HepG2 (cell line): ENCODE data around the gene DNAH8. TPM values are rescaled to one million over a fixed set of nuclear protein-coding genes. Genes with fewer than 3 reads are reported as not detected.

Source experiments
- GFI1 ChIP-seq: sonication (generic); formaldehyde crosslinking; IDR thresholded peaks from 2 replicates; pipeline ENCODE4 v1.5.0; 2020; ENCODE audit warnings: missing genetic modification reagents, mild to moderate bottlenecking, borderline replicate concordance
- ZBTB1 ChIP-seq: sonication (generic); formaldehyde crosslinking; IDR thresholded peaks from 2 replicates; pipeline ENCODE4 v1.4.0; 2020; ENCODE audit warnings: missing genetic modification reagents, borderline replicate concordance
- ZNF547 ChIP-seq: sonication (generic); formaldehyde crosslinking; IDR thresholded peaks from 2 replicates; pipeline ENCODE4 v1.5.1; 2020; ENCODE audit warnings: mild to moderate bottlenecking, missing genetic modification reagents
- ZNF589 ChIP-seq: sonication (generic); formaldehyde crosslinking; conservative IDR thresholded peaks from 2 replicates; pipeline ENCODE4 v1.8.0; 2022; ENCODE audit warnings: mild to moderate bottlenecking, moderate library complexity, missing genetic modification reagents
- polyA plus RNA-seq, 8 experiments: library from polyadenylated mRNA; depleted of rRNA in 3 of 8; stranded (reverse) in 7 of 8; unstranded in 1 of 8; fragments of >200 nt; fragmentation: Illumina TruSeq in 4 of 8; extraction: Trizol in 4 of 8; gene quantifications; 2 replicates each; pipeline versions ENCODE4 v1.2.1 to v1.2.3, GENCODE V29; 2011 to 2016; ENCODE audit warnings: low read depth in 4 of 8, missing spikeins in 1 of 8, mixed read lengths in 1 of 8; ENCODE audit not compliant: insufficient read depth in 1 of 8
- total RNA-seq, 5 experiments: library from RNA; depleted of rRNA; stranded (reverse); fragments of >200 nt; fragmentation: Illumina TruSeq; extraction: Trizol; gene quantifications; 2 replicates each; pipeline ENCODE4 v1.2.3, GENCODE V29; 2016; ENCODE audit warnings: low read depth in 1 of 5
- TF ChIP-seq, protein P1 (sequence below): sonication (generic); formaldehyde crosslinking; IDR thresholded peaks from one replicate; pipeline ENCODE4 v1.5.1; 2020; ENCODE audit warnings: mild to moderate bottlenecking, missing genetic modification reagents; ENCODE audit errors: not compliant biosample characterization

DNAH8 gene
- total and polyA plus RNA-seq, 2 of the 13 experiments (the other 11 are each of a cell fraction or from before 2014, with no cell fraction given), result not detected

DNA sequence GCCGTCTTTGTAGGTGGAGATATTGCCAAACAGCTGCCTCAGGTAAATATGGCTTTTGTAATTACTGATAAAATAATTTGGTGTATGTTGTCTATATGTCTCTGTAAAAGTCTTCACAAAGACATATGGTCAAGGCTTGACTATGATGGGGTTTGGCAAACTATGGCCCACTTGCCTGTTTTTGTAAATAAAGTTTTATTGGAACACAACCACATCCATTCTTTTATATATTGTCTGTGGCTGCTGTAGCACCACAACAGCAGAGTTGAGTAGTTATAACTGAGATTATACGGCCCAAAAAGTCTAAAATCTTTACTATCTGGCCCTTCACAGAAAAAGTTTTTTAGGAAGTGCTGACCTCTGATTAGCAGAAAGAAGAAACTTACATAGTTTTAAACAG lies 133.6 kb downstream of the DNAH8 start (continued):
- TF ChIP-seq, protein P1, sequence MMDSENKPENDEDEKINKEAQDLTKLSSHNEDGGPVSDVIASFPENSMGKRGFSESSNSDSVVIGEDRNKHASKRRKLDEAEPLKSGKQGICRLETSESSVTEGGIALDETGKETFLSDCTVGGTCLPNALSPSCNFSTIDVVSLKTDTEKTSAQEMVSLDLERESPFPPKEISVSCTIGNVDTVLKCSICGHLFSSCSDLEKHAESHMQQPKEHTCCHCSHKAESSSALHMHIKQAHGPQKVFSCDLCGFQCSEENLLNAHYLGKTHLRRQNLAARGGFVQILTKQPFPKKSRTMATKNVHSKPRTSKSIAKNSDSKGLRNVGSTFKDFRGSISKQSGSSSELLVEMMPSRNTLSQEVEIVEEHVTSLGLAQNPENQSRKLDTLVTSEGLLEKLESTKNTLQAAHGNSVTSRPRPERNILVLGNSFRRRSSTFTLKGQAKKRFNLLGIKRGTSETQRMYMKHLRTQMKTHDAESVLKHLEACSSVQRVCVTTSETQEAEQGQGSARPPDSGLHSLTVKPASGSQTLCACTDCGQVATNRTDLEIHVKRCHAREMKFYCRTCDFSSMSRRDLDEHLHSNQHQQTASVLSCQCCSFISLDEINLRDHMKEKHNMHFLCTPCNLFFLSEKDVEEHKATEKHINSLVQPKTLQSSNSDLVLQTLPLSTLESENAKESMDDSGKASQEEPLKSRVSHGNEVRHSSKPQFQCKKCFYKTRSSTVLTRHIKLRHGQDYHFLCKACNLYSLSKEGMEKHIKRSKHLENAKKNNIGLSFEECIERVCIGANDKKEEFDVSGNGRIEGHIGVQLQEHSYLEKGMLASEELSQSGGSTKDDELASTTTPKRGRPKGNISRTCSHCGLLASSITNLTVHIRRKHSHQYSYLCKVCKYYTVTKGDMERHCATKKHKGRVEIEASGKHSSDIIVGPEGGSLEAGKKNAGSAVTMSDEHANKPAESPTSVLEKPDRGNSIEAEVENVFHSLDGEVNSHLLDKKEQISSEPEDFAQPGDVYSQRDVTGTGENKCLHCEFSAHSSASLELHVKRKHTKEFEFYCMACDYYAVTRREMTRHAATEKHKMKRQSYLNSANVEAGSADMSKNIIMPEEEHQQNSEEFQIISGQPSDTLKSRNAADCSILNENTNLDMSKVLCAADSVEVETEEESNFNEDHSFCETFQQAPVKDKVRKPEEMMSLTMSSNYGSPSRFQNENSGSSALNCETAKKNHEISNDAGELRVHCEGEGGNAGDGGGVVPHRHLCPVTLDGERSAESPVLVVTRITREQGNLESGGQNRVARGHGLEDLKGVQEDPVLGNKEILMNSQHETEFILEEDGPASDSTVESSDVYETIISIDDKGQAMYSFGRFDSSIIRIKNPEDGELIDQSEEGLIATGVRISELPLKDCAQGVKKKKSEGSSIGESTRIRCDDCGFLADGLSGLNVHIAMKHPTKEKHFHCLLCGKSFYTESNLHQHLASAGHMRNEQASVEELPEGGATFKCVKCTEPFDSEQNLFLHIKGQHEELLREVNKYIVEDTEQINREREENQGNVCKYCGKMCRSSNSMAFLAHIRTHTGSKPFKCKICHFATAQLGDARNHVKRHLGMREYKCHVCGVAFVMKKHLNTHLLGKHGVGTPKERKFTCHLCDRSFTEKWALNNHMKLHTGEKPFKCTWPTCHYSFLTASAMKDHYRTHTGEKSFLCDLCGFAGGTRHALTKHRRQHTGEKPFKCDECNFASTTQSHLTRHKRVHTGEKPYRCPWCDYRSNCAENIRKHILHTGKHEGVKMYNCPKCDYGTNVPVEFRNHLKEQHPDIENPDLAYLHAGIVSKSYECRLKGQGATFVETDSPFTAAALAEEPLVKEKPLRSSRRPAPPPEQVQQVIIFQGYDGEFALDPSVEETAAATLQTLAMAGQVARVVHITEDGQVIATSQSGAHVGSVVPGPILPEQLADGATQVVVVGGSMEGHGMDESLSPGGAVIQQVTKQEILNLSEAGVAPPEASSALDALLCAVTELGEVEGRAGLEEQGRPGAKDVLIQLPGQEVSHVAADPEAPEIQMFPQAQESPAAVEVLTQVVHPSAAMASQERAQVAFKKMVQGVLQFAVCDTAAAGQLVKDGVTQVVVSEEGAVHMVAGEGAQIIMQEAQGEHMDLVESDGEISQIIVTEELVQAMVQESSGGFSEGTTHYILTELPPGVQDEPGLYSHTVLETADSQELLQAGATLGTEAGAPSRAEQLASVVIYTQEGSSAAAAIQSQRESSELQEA (CRISPR knock-in tag), result no peak
- TF ChIP-seq ZNF547 (CRISPR knock-in tag) (no peak), GFI1 (CRISPR knock-in tag) (no peak), ZNF589 (CRISPR knock-in tag) (no peak), ZBTB1 (CRISPR knock-in tag) (no peak)
